ENCODE measurements around the gene COL20A1. TPM values are rescaled to one million over a fixed set of nuclear protein-coding genes. Genes with fewer than 3 reads are reported as not detected.

The COL20A1 gene
- total and polyA plus RNA-seq, 7 donors: 0.07 TPM; not detected in 6

DNA sequence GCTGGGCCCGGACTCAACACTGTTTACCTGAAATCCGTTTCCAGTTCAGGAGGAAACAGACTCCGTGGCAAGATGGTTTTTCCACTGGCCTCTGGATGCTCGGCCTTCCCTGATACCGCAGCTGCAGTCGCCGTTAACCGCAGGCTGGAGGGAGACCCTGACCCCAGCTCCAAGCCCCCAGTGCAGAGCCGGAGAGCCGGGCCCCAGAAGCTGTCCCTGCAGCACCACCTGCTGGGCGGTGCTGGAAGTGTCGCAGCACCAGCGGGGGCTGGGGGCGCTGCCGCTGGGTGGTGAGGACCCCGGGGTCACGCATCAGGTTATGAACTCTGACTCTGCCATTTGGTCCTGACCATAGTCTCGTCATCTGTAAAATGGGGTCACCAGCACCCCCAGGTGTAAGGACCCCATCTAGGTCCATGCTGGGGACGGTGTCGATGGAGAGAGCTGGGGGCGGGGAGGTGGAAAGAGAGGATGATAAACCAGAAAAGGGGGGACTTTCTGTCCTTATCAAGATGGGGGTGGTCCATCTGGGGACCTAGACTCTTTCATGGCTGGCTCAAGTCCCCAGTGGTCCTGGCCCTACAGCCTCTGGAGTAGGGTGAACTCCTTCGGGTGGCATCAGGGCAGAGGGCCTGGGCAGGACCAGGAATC, 88.9 kb downstream of the COL20A1 start:
- intact Hi-C loops (cut with DNase I): loop anchor here (5.0 kb wide), 1 partner anchor 70 kb away; no protein-coding TSS in a partner anchor
- no peak for DNase-seq
- H3K27me3 ChIP-seq: peaks cover 9 to 77% (median 35%) of the 10 kb centered on the region in 3 donors
- no peaks in the 10 kb centered on the region for H3K4me1 ChIP-seq
- WGBS, 2 donors: 21% methylated on average over 22 of the region's 22 CpGs
- H3K4me3 ChIP-seq: no peak overlapping the region
- peaks cover 0 to 13% (median 4%) of the 10 kb centered on the region in 4 donors for H3K9me3 ChIP-seq
- no peak overlapping the region for H3K27ac ChIP-seq
- no peaks in the 10 kb centered on the region for H3K36me3 ChIP-seq
- TF ChIP-seq, protein P1, sequence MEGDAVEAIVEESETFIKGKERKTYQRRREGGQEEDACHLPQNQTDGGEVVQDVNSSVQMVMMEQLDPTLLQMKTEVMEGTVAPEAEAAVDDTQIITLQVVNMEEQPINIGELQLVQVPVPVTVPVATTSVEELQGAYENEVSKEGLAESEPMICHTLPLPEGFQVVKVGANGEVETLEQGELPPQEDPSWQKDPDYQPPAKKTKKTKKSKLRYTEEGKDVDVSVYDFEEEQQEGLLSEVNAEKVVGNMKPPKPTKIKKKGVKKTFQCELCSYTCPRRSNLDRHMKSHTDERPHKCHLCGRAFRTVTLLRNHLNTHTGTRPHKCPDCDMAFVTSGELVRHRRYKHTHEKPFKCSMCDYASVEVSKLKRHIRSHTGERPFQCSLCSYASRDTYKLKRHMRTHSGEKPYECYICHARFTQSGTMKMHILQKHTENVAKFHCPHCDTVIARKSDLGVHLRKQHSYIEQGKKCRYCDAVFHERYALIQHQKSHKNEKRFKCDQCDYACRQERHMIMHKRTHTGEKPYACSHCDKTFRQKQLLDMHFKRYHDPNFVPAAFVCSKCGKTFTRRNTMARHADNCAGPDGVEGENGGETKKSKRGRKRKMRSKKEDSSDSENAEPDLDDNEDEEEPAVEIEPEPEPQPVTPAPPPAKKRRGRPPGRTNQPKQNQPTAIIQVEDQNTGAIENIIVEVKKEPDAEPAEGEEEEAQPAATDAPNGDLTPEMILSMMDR (IDR thresholded peaks at IDR 0.05): peak; percentile 22 to 76 (median 60)
- no peak for TF ChIP-seq POLR2A (IDR thresholded peaks at IDR 0.05)
- TF ChIP-seq POLR2AphosphoS5 (IDR thresholded peaks at IDR 0.05): no peak

DNA sequence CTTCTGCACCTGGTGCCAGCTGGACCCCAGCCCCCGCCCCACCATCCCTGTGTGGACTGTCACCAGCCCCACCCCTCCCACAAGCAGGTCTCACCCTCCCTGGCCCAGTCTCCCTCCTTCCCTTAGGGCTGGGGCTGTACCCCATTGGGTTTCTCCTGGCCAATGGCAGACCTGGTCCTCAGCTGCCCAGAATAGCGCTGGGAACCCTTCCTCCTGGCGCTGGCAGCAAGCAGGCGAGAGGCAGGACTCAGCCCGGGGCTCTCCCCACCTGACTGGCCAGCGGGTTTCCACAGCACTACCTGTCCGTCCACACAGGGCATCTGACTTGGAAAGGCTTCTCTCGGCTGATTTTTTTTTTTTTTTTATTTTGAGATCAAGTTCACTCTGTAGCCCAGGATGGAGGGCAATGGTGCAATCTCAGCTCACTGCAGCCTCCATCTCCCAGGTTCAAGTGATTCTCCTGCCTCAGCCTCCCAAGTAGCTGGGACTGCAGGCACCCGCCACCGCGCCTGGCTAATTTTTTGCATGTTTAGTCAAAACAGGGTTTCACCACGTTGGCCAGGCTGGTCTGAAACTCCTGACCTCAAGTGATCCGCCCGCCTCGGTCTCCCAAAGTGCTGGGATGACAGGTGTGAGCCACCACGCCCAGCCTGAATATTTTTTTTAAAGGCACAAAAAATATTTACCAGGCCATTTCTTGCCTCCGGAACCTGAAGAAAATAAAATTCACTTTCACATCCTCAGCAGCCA, 89.7 kb downstream of the COL20A1 start:
- no peak overlapping the region for H3K27ac ChIP-seq
- no peaks in the 10 kb centered on the region for H3K4me1 ChIP-seq
- H3K9me3 ChIP-seq: peaks cover 0 to 13% (median 4%) of the 10 kb centered on the region in 4 donors
- peaks cover 3 to 69% (median 27%) of the 10 kb centered on the region in 3 donors for H3K27me3 ChIP-seq
- TF ChIP-seq POLR2A (IDR thresholded peaks at IDR 0.05) (no peak), POLR2AphosphoS5 (IDR thresholded peaks at IDR 0.05) (no peak), EP300 (IDR thresholded peaks at IDR 0.05) (no peak)
- TF ChIP-seq, protein P1 (IDR thresholded peaks at IDR 0.05): no peak
- 35 to 66% methylated on average over 17 of the region's 17 CpGs for WGBS, 2 donors
- no peaks in the 10 kb centered on the region for H3K36me3 ChIP-seq
- intact Hi-C loops (cut with DNase I): loop anchor here (5.0 kb wide), 1 partner anchor 70 kb away; no protein-coding TSS in a partner anchor
- no peak overlapping the region for H3K4me3 ChIP-seq
- DNase-seq: no peak

DNA sequence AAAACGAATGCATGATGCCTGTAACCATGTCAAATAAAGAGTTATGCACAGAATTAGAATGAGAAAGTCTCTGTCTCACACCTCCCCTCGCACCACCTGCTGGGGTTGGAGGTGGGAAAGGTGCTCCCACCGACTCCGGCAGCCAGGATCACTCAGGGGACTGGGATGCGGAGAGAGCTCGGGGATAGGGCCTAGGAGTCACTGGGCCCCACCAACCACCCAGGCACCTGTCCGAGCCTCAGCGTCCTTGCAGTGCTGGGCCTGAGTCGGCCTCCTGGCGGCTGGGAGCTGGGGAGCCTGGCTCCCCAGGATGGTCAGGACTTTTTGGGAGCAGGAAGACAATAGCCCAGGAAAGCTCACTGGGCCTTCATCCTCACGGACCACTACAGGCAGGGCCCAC, 90.6 kb downstream of the COL20A1 start:
- H3K27me3 ChIP-seq: peaks cover 0 to 62% (median 21%) of the 10 kb centered on the region in 3 donors
- H3K9me3 ChIP-seq: peaks cover 0 to 13% (median 4%) of the 10 kb centered on the region in 4 donors
- no peak for DNase-seq
- WGBS, 2 donors: 70 to 71% methylated on average over 11 of the region's 11 CpGs
- TF ChIP-seq, protein P1 (IDR thresholded peaks at IDR 0.05): no peak
- TF ChIP-seq POLR2AphosphoS5 (IDR thresholded peaks at IDR 0.05) (no peak), EP300 (IDR thresholded peaks at IDR 0.05) (no peak), POLR2A (IDR thresholded peaks at IDR 0.05) (no peak)
- no peak overlapping the region for H3K4me3 ChIP-seq
- no peaks in the 10 kb centered on the region for H3K36me3 ChIP-seq
- intact Hi-C loops (cut with DNase I): loop anchor here (5.0 kb wide), 1 partner anchor 71 kb away; no protein-coding TSS in a partner anchor
- no peaks in the 10 kb centered on the region for H3K4me1 ChIP-seq
- H3K27ac ChIP-seq: no peak overlapping the region

DNA sequence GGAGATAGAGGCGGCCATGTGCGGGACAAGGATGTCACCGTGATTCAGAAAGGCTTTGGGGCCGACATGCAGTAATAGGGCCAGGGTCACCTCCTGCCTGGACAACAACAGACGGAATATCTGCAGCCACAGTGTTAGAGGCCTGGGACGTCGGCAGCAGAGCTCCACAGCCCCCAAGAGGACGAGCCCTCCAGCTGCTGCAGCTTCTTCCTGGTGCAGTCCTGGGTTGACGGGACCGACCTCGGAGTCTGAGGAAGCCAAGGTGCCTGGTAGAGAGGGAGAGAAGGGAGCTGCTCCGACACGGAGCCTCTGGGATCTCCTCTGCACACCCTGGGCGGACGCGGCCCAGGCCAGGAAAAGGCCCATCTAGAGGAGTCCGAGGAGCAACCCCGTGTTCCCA, 91.3 kb downstream of the COL20A1 start:
- 81 to 88% methylated on average over 18 of the region's 18 CpGs for WGBS, 2 donors
- Histone ChIP-seq H3K36me3 (no peaks in the 10 kb centered on the region), H3K27ac (no peak overlapping the region), H3K4me3 (no peak overlapping the region), H3K4me1 (no peaks in the 10 kb centered on the region), H3K9me3 (peaks cover 0 to 13% (median 4%) of the 10 kb centered on the region in 4 donors), H3K27me3 (peaks cover 0 to 57% (median 21%) of the 10 kb centered on the region in 3 donors)
- intact Hi-C loops (cut with DNase I): loop anchor here (5.0 kb wide), 1 partner anchor 72 kb away; no protein-coding TSS in a partner anchor
- no peak for DNase-seq
- TF ChIP-seq, protein P1 (IDR thresholded peaks at IDR 0.05): no peak
- no peak for TF ChIP-seq POLR2A (IDR thresholded peaks at IDR 0.05)
- no peak for TF ChIP-seq EP300 (IDR thresholded peaks at IDR 0.05)
- no peak for TF ChIP-seq POLR2AphosphoS5 (IDR thresholded peaks at IDR 0.05)

Small RNA genes lying within 50 kb of the gene (small RNA-seq; reads per million reads assigned to genes)
- gene MIR4326 (0 to 0.36 (median 0) reads per million in 3 donors), gene RNU6-994P (0 reads per million in 3 donors)

Other genes with a start within 250 kb of the COL20A1 start
- 10 to 100 TPM; 20.2 to 25.0 (median 23.4) TPM for gene YTHDF1, start 77.1 kb upstream of the COL20A1 start, total RNA-seq
- 10 to 100 TPM; 15.3 to 22.5 (median 16.2) TPM for gene YTHDF1, start 77.1 kb upstream of the COL20A1 start, polyA plus RNA-seq
- gene BIRC7, start 57.3 kb upstream of the COL20A1 start, total RNA-seq: 1 to 10 TPM in 1 of 4 donors, under 1 TPM in 1, not detected in 2; 0.71 to 1.2 TPM
- under 1 TPM in 2 of 3 donors, not detected in 1; 0.15 to 0.60 TPM for gene BIRC7, start 57.3 kb upstream of the COL20A1 start, polyA plus RNA-seq
- gene NKAIN4, start 38.7 kb upstream of the COL20A1 start, total RNA-seq: 1 to 10 TPM in 2 of 4 donors, under 1 TPM in 2; 0.33 to 4.4 (median 2.3) TPM
- under 1 TPM in 1 of 3 donors, not detected in 2; 0.73 TPM for gene NKAIN4, start 38.7 kb upstream of the COL20A1 start, polyA plus RNA-seq
- gene ARFGAP1, start 20.4 kb upstream of the COL20A1 start, total RNA-seq: 10 to 100 TPM; 20.3 to 53.7 (median 34.4) TPM
- 100 to 1,000 TPM in 1 of 3 donors, 10 to 100 TPM in 2; 19.8 to 109 (median 24.3) TPM for gene ARFGAP1, start 20.4 kb upstream of the COL20A1 start, polyA plus RNA-seq
- 1 to 10 TPM in 1 of 4 donors, not detected in 3; 1.1 TPM for gene CHRNA4, start 68.2 kb downstream of the COL20A1 start, total RNA-seq
- under 1 TPM in 1 of 3 donors, not detected in 2; 0.07 TPM for gene CHRNA4, start 68.2 kb downstream of the COL20A1 start, polyA plus RNA-seq
- gene KCNQ2, start 179.5 kb downstream of the COL20A1 start, total RNA-seq: 1 to 10 TPM in 2 of 4 donors, under 1 TPM in 1, not detected in 1; 0.95 to 4.2 (median 1.4) TPM
- gene KCNQ2, start 179.5 kb downstream of the COL20A1 start, polyA plus RNA-seq: under 1 TPM in 1 of 3 donors, not detected in 2; 0.83 TPM
- gene EEF1A2, start 205.9 kb downstream of the COL20A1 start, total RNA-seq: 10 to 100 TPM in 2 of 4 donors, 1 to 10 TPM in 2; 4.6 to 14.3 (median 11.0) TPM
- 1 to 10 TPM; 2.8 to 7.8 (median 4.2) TPM for gene EEF1A2, start 205.9 kb downstream of the COL20A1 start, polyA plus RNA-seq
- gene PPDPF, start 227.6 kb downstream of the COL20A1 start, total RNA-seq: 100 to 1,000 TPM in 3 of 4 donors, 10 to 100 TPM in 1; 82.8 to 244 (median 146) TPM
- 1,000 to 10,000 TPM in 2 of 3 donors, 100 to 1,000 TPM in 1; 658 to 1,688 (median 1,153) TPM for gene PPDPF, start 227.6 kb downstream of the COL20A1 start, polyA plus RNA-seq
- under 1 TPM in 2 of 4 donors, not detected in 2; 0.28 to 0.36 TPM for gene PTK6, start 244.2 kb downstream of the COL20A1 start, total RNA-seq
- gene PTK6, start 244.2 kb downstream of the COL20A1 start, polyA plus RNA-seq: 10 to 100 TPM; 59.5 to 80.7 (median 73.3) TPM

Measured in sigmoid colon (tissue), 7 donors.